H9 (cell line): Measurements from ENCODE around the gene DSEL. TPM values are rescaled to one million over a fixed set of nuclear protein-coding genes. Genes with fewer than 3 reads are reported as not detected.

Experiments
- DNase-seq: peaks from one replicate; pipeline ENCODE4 v3.0.0-alpha.2; 2017
- H2AFZ ChIP-seq: one replicate; pipeline ENCODE4 v1.6.1; 2013; ENCODE audit warnings: mild to moderate bottlenecking, low read length, control low read depth, moderate library complexity
- H2AK5ac ChIP-seq: 2 replicates; pipeline ENCODE4 v1.6.1; 2013; ENCODE audit warnings: low read length, control low read depth, mixed read lengths; ENCODE audit not compliant: insufficient read length
- H2BK120ac ChIP-seq: one replicate; pipeline ENCODE4 v1.6.1; 2013; ENCODE audit warnings: low read depth, mild to moderate bottlenecking, low read length, control low read depth, inconsistent platforms; ENCODE audit not compliant: poor library complexity, severe bottlenecking
- H2BK12ac ChIP-seq: 2 replicates; pipeline ENCODE4 v1.6.1; 2013; ENCODE audit warnings: low read length, control low read depth, mixed read lengths, low read depth; ENCODE audit not compliant: insufficient read length
- H2BK15ac ChIP-seq: 2 replicates; pipeline ENCODE4 v1.6.1; 2013; ENCODE audit warnings: low read depth, low read length, control low read depth
- H2BK20ac ChIP-seq: one replicate; pipeline ENCODE4 v1.6.1; 2013; ENCODE audit warnings: low read depth, mild to moderate bottlenecking, low read length, control low read depth, inconsistent platforms; ENCODE audit not compliant: poor library complexity, severe bottlenecking
- H2BK5ac ChIP-seq: 2 replicates; pipeline ENCODE4 v1.6.1; 2013; ENCODE audit warnings: low read length, control low read depth, mixed read lengths; ENCODE audit not compliant: insufficient read length
- H3K14ac ChIP-seq: 2 replicates; pipeline ENCODE4 v1.6.1; 2013; ENCODE audit warnings: low read length, control low read depth; ENCODE audit not compliant: insufficient read depth
- H3K18ac ChIP-seq: 2 replicates; pipeline ENCODE4 v1.6.1; 2013; ENCODE audit warnings: low read depth, mild to moderate bottlenecking, mixed read lengths, low read length, control low read depth; ENCODE audit not compliant: insufficient read length
- H3K23ac ChIP-seq: 2 replicates; pipeline ENCODE4 v1.6.1; 2013; ENCODE audit warnings: low read length, control low read depth, mixed read lengths, low read depth; ENCODE audit not compliant: insufficient read length
- H3K23me2 ChIP-seq: 2 replicates; pipeline ENCODE4 v1.6.1; 2013; ENCODE audit warnings: low read depth, mild to moderate bottlenecking, mixed read lengths, low read length, control low read depth; ENCODE audit not compliant: insufficient read length, poor library complexity, severe bottlenecking
- H3K27ac ChIP-seq: 2 replicates; pipeline ENCODE4 v1.5.1; 2013; ENCODE audit warnings: low read length, control low read depth, mixed read lengths, low read depth; ENCODE audit not compliant: insufficient read length
- H3K27me3 ChIP-seq: 2 replicates; pipeline ENCODE4 v1.6.1; 2013; ENCODE audit warnings: low read length, control low read depth, inconsistent platforms; ENCODE audit not compliant: insufficient read depth
- H3K4ac ChIP-seq: 2 replicates; pipeline ENCODE4 v1.6.1; 2013; ENCODE audit warnings: low read depth, mild to moderate bottlenecking, control low read depth, inconsistent platforms, low read length, moderate library complexity
- H3K4me1 ChIP-seq: 2 replicates; pipeline ENCODE4 v1.6.1; 2013; ENCODE audit warnings: low read length, control low read depth, inconsistent platforms; ENCODE audit not compliant: insufficient read depth
- H3K4me2 ChIP-seq: 2 replicates; pipeline ENCODE4 v1.6.1; 2013; ENCODE audit warnings: low read length, control low read depth, mixed read lengths; ENCODE audit not compliant: insufficient read length, insufficient read depth
- H3K56ac ChIP-seq: 2 replicates; pipeline ENCODE4 v1.6.1; 2013; ENCODE audit warnings: low read depth, mild to moderate bottlenecking, mixed read lengths, low read length, control low read depth; ENCODE audit not compliant: insufficient read length
- H3K79me1 ChIP-seq: 2 replicates; pipeline ENCODE4 v1.6.1; 2013; ENCODE audit warnings: low read depth, mild to moderate bottlenecking, moderate library complexity, low read length, control low read depth, inconsistent platforms; ENCODE audit not compliant: insufficient read depth, poor library complexity, severe bottlenecking
- H3K79me2 ChIP-seq: 2 replicates; pipeline ENCODE4 v1.6.1; 2013; ENCODE audit warnings: low read length, control low read depth, inconsistent platforms; ENCODE audit not compliant: insufficient read depth
- H3K9ac ChIP-seq: 2 replicates; pipeline ENCODE4 v1.6.1; 2013; ENCODE audit warnings: low read length, control low read depth, mixed read lengths; ENCODE audit not compliant: insufficient read length; ENCODE audit errors: extremely low read depth
- H3K9me3 ChIP-seq: one replicate; pipeline ENCODE4 v1.6.1; 2013; ENCODE audit warnings: low read depth, low read length, inconsistent platforms; ENCODE audit not compliant: control insufficient read depth
- H3T11ph ChIP-seq: one replicate; pipeline ENCODE4 v1.6.1; 2013; ENCODE audit warnings: mild to moderate bottlenecking, low read length, control low read depth, inconsistent platforms
- H4K20me1 ChIP-seq: one replicate; pipeline ENCODE4 v1.6.1; 2013; ENCODE audit not compliant: control insufficient read depth, insufficient read length, insufficient read depth
- H4K5ac ChIP-seq: 2 replicates; pipeline ENCODE4 v1.6.1; 2013; ENCODE audit warnings: low read depth, mild to moderate bottlenecking, mixed read lengths, low read length, control low read depth; ENCODE audit not compliant: insufficient read length
- H4K8ac ChIP-seq: replicated peaks from 2 replicates; pipeline ENCODE4 v1.6.1; 2013; ENCODE audit warnings: low read length, control low read depth, mixed read lengths, low read depth; ENCODE audit not compliant: insufficient read length
- H4K91ac ChIP-seq: 2 replicates; pipeline ENCODE4 v1.6.1; 2013; ENCODE audit warnings: low read depth, mild to moderate bottlenecking, moderate library complexity, mixed read lengths, low read length, control low read depth; ENCODE audit not compliant: insufficient read length
- H3K27ac Mint-ChIP-seq, 3 experiments: 2 replicates in 2 of 3; 3 replicates in 1 of 3; pipeline ENCODE4 v1.8.0; 2020 to 2021; ENCODE audit warnings: mixed read lengths in 3 of 3, mild to moderate bottlenecking in 1 of 3, moderate library complexity in 1 of 3
- H3K27me3 Mint-ChIP-seq: 2 replicates; pipeline ENCODE4 v1.8.0; 2021; ENCODE audit warnings: low read depth, mild to moderate bottlenecking, moderate library complexity, mixed read lengths
- H3K36me3 Mint-ChIP-seq, 3 experiments: 2 replicates in 2 of 3; 3 replicates in 1 of 3; pipeline ENCODE4 v1.8.0; 2020 to 2021; ENCODE audit warnings: low read depth in 3 of 3, mixed read lengths in 3 of 3; ENCODE audit not compliant: insufficient read depth in 1 of 3
- H3K4me1 Mint-ChIP-seq, 2 experiments: 2 replicates each; pipeline ENCODE4 v1.8.0; 2020; ENCODE audit warnings: mixed read lengths in 2 of 2
- H3K4me3 Mint-ChIP-seq, 2 experiments: 2 replicates in 1 of 2; 3 replicates in 1 of 2; pipeline ENCODE4 v1.8.0; 2020 to 2021; ENCODE audit warnings: mild to moderate bottlenecking in 2 of 2, mixed read lengths in 2 of 2, moderate library complexity in 1 of 2
- H3K9me3 Mint-ChIP-seq, 2 experiments: 2 replicates in 1 of 2; 3 replicates in 1 of 2; pipeline ENCODE4 v1.8.0; 2020; ENCODE audit warnings: mild to moderate bottlenecking in 2 of 2, mixed read lengths in 2 of 2, moderate library complexity in 1 of 2
- WGBS: extraction: QIAGEN DNeasy Blood & Tissue Kit; methylation state at CpG from one replicate; pipeline ENCODE4 v1.1.7; 2013; ENCODE audit warnings: missing lambda C conversion rate, low lambda C conversion rate, mixed read lengths; ENCODE audit not compliant: insufficient read length; ENCODE audit errors: extremely low coverage; 5-methylcytosine and 5-hydroxymethylcytosine counted together
- total RNA-seq: library from RNA; stranded (reverse); gene quantifications from 2 replicates; pipeline ENCODE4 v1.2.1, GENCODE V29; 2021
- TF ChIP-seq, protein P1 (sequence below): fragments of 200-600 bp; sonication (generic); conservative IDR thresholded peaks from 3 replicates; pipeline ENCODE4 v1.8.0; 2021; ENCODE audit warnings: antibody characterized with exemption, mild to moderate bottlenecking

Gene DSEL
- total RNA-seq, 1 experiment from 2014 or later = 6.0 TPM

DNA sequence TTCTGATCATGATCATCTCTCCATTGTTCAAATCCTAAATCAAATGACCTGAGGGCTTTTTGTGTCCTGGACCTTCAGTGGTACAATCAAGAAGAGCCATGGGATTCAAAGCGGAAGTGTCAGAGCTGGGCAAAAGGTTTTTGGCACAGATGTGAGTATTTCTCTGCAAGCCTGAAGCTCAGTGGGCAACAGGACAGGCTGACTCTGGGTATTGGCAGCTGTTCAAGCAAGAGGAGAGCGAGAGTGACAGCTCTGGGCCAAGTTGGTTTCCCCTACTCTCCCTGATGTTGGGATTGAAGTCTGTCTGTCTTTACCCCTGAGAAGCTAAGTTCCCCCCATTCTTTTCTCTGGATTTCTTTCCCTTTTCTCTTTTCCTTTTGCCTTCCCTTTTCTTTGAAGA is 33.3 kb downstream of the DSEL start:
- H3K14ac ChIP-seq = no peak overlapping the region
- no peak overlapping the region for H3T11ph ChIP-seq
- Mint-ChIP-seq H3K4me3 (no peak overlapping the region), H3K9me3 (no peaks in the 10 kb centered on the region), H3K36me3 (no peaks in the 10 kb centered on the region), H3K4me1 (peaks cover 11% of the 10 kb centered on the region in 2 experiments), H3K27ac (no peak overlapping the region), H3K27me3 (peaks cover 54% of the 10 kb centered on the region)
- no peak overlapping the region for H2AFZ ChIP-seq
- H2BK12ac ChIP-seq = no peak overlapping the region
- no peak overlapping the region for H3K56ac ChIP-seq
- no peaks in the 10 kb centered on the region for H3K79me1 ChIP-seq
- H3K4ac ChIP-seq = no peak overlapping the region
- H3K4me1 ChIP-seq = no peaks in the 10 kb centered on the region; the same call in 1 of the 2 replicates
- TF ChIP-seq, protein P1, sequence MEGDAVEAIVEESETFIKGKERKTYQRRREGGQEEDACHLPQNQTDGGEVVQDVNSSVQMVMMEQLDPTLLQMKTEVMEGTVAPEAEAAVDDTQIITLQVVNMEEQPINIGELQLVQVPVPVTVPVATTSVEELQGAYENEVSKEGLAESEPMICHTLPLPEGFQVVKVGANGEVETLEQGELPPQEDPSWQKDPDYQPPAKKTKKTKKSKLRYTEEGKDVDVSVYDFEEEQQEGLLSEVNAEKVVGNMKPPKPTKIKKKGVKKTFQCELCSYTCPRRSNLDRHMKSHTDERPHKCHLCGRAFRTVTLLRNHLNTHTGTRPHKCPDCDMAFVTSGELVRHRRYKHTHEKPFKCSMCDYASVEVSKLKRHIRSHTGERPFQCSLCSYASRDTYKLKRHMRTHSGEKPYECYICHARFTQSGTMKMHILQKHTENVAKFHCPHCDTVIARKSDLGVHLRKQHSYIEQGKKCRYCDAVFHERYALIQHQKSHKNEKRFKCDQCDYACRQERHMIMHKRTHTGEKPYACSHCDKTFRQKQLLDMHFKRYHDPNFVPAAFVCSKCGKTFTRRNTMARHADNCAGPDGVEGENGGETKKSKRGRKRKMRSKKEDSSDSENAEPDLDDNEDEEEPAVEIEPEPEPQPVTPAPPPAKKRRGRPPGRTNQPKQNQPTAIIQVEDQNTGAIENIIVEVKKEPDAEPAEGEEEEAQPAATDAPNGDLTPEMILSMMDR = no peak
- WGBS = no CpG with 5 or more reads among the region's 2 CpGs
- H2BK15ac ChIP-seq = no peak overlapping the region
- H2BK120ac ChIP-seq = no peak overlapping the region
- H3K79me2 ChIP-seq = no peaks in the 10 kb centered on the region
- DNase-seq = no peak
- H3K23ac ChIP-seq = no peak overlapping the region
- H3K4me2 ChIP-seq = no peak overlapping the region
- no peaks in the 10 kb centered on the region for H3K23me2 ChIP-seq
- no peak overlapping the region for H4K8ac ChIP-seq
- peaks cover 8% of the 10 kb centered on the region for H3K27me3 ChIP-seq
- H4K20me1 ChIP-seq = no peaks in the 10 kb centered on the region
- no peak overlapping the region for H2BK20ac ChIP-seq
- no peak overlapping the region for H3K9ac ChIP-seq
- no peaks in the 10 kb centered on the region for H3K9me3 ChIP-seq
- H4K91ac ChIP-seq = no peak overlapping the region
- no peak overlapping the region for H3K27ac ChIP-seq
- no peak overlapping the region for H3K18ac ChIP-seq
- H4K5ac ChIP-seq = no peak overlapping the region
- no peak overlapping the region for H2BK5ac ChIP-seq
- H2AK5ac ChIP-seq = no peak overlapping the region
